HTR-8/SVneo (cell line): ENCODE results near the gene BLACAT1.
"Not testable (repeated sequence)": the region's sequence is repeated elsewhere in the genome, so short reads cannot be mapped to it uniquely, and the experiment has no call there.

Source experiments
- DNase-seq: peaks from one replicate; pipeline ENCODE4 v3.0.0; 2011; ENCODE audit warnings: low spot score, mixed read lengths; ENCODE audit not compliant: insufficient read length
- FAIRE-seq: peaks from 2 replicates; lab custom pipeline; 2011; peaks lifted over from hg19 to GRCh38; lab: Jason Lieb, UNC

The BLACAT1 gene

DNA sequence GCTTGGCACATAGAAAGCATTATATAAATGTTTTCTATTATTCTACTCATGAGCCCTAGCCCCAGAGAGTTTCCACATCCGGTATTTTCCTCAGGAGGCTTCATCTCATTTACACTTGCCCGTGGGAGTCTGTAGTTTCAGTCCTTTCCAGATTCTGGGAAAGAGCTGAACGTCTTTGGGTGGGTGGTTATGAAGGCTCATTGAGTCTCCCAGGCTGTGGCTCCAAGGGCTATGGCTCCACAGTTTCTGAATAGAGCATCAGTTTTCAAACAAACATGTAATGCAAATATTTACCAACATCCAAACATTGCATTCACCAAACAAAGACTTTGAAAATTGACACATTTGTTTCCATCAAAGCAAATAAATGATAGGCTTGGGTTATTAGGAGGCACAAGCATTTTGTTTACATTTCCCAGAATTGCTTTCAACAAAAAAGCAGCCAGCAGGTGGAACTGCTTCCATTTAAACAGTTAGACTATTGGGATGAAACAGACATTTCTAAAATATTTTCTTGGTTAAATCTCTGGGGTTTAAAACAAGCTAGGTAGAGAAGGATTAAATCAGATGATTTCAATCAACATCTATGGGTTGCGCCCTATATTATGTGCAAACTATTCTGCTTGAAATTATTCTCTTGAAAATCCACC, 32.7 kb downstream of the BLACAT1 start:
- DNase-seq = no peak

DNA sequence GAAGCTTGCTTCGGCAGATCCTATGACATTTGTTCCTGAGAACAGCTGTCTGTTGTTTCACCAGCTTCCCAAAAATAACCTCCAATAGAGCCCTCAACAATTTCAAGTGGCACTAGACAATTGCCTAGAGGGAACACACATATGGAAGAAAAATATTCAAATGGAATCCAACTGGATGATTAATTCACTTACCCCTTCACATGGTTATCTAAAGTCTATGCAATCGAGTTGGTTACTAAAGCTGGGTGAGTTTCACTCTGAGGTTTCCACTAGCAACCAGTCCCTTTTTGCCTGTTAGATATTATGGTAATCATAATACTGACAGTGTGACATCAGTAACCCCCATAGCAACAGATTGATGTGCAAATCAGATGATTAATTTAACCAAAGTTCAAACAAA, 34.0 kb downstream of the BLACAT1 start, which contains the start of gene LEMD1:
Gene LEMD1 (minus strand): TSS at position 259 of the 400 bp plus-strand sequence. CDS start 1,520 bp downstream, outside the sequence.
- no peak for DNase-seq

More for the DNA sequence above, 32.7 kb downstream of the BLACAT1 start:
- no peak for FAIRE-seq

DNA sequence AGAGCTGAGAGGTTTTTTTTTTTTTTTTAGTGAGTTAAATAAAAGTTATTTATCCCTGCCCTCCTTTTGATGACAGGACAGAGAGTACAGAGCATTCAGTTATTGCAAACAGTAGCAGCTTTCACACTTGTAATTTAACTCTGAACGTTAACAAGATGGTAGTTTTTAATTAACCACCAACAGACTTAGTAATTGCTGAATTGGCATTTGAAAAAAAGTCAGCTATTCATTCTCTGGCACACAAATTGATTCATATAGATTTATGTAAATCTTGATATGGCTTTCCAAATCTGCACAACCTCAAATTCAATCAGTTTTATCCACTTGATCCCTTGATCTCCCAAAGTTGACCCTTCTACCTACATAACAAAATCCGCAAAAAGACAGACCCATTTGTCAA, 34.9 kb downstream of the BLACAT1 start:
- DNase-seq = no peak
- no peak for FAIRE-seq

More for the DNA sequence above, 34.0 kb downstream of the BLACAT1 start, which contains the start of gene LEMD1:
- no peak for FAIRE-seq

- DNase-seq (no peak), FAIRE-seq (no peak)
These were observed 37.8 kb downstream of the BLACAT1 start for GRCh38 chr1:205417870-205418635.

- no peak for DNase-seq
These were observed 39.5 kb downstream of the BLACAT1 start for GRCh38 chr1:205416322-205416721.

DNA sequence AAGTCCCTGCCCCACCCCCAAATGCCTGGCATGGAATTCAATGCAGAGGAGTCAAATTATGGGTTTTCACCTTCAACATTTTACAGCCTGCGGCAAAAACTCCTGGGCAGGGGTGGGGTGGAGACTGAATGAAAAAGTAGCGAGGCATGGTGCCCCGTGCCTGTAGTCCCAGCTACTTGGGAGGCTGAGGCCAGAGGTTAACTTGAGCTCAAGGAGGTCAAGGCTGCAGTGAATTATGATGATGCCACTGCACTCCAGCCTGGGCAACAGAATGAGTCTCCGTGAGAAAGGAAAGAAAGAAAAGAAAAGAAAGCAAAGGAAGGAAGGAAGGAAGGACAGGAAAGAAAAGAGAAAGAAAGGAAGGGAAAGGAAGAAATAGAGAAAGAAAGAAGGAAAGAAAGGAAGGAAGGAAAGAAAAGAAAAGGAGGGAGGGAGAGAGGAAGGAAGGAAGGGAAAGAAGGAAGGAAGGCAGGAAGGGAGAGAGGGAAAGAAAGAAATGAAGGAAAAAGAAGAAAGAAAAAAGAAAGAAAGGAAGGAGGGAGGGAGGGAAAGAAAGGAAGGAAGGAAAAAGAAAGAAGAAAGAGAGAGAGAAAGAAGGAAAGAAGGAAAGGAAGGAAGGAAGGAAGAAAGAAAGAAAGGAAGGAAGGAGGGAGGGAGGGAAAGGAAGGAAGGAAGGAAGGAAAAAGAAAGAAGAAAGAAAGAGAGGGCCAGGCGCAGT, 45.1 kb downstream of the BLACAT1 start:
- no peak for DNase-seq
- no peak for FAIRE-seq

More at GRCh38 chr1:205416322-205416721, 39.5 kb downstream of the BLACAT1 start:
- no peak for FAIRE-seq

- DNase-seq = no peak
These were observed 47.9 kb downstream of the BLACAT1 start for GRCh38 chr1:205407970-205408369.

GRCh38 chr1:205406252-205406651, 49.6 kb downstream of the BLACAT1 start:
- not testable (repeated sequence) for FAIRE-seq, DNase-seq

More at GRCh38 chr1:205407970-205408369, 47.9 kb downstream of the BLACAT1 start:
- FAIRE-seq = no peak
